NB4 (cell line): ENCODE results near the gene U2AF2.

Experiments used
- MYC ChIP-seq: IDR thresholded peaks from 2 replicates; pipeline ENCODE4 v1.6.1; 2011; ENCODE audit warnings: low read depth, low read length
- POLR2A ChIP-seq: IDR thresholded peaks from 2 replicates; pipeline ENCODE4 v1.6.1; 2011; ENCODE audit warnings: mild to moderate bottlenecking; ENCODE audit not compliant: insufficient read length; ENCODE audit errors: extremely low read depth
- TF ChIP-seq, protein P1 (sequence below): IDR thresholded peaks from one replicate; pipeline ENCODE4 v1.5.1; 2012; ENCODE audit warnings: low read depth, low read length
- TF ChIP-seq, protein P2 (sequence below): IDR thresholded peaks from 2 replicates; pipeline ENCODE4 v1.6.1; 2011; ENCODE audit warnings: low read depth, low read length

DNA sequence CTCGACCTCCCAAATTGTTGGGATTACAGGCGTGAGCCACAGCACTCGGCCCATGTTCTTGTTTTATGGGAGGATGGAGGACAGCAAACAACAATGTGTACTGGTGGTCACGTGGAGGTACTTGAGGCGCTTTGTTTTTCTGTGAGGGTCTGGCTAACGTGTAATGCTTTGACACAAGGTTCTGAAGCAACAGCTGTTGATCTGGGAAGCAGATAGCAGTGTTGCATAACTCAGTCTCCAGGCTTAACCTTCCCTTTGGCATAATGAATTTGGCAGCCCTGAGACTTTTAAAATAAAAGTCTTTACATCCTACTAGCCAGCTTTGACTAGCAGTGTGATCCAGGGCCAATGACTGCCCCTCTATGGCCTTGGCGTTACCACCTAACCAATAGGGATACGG, 21.0 kb upstream of the U2AF2 start:
- TF ChIP-seq, protein P1, sequence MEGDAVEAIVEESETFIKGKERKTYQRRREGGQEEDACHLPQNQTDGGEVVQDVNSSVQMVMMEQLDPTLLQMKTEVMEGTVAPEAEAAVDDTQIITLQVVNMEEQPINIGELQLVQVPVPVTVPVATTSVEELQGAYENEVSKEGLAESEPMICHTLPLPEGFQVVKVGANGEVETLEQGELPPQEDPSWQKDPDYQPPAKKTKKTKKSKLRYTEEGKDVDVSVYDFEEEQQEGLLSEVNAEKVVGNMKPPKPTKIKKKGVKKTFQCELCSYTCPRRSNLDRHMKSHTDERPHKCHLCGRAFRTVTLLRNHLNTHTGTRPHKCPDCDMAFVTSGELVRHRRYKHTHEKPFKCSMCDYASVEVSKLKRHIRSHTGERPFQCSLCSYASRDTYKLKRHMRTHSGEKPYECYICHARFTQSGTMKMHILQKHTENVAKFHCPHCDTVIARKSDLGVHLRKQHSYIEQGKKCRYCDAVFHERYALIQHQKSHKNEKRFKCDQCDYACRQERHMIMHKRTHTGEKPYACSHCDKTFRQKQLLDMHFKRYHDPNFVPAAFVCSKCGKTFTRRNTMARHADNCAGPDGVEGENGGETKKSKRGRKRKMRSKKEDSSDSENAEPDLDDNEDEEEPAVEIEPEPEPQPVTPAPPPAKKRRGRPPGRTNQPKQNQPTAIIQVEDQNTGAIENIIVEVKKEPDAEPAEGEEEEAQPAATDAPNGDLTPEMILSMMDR = no peak
- TF ChIP-seq POLR2A (no peak), MYC (no peak)
- TF ChIP-seq, protein P2, sequence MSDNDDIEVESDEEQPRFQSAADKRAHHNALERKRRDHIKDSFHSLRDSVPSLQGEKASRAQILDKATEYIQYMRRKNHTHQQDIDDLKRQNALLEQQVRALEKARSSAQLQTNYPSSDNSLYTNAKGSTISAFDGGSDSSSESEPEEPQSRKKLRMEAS = no peak
